Suprapubic skin (tissue), 4 donors: ENCODE measurements around the gene TAC3.

Experiments used
- POLR2A ChIP-seq, 2 donors: fragments of 450-650 bp; IDR thresholded peaks; one replicate each; pipeline ENCODE4 v1.6.1; 2017; ENCODE audit warnings: antibody characterized with exemption in 2 of 2, mild to moderate bottlenecking in 2 of 2, moderate library complexity in 2 of 2
- POLR2AphosphoS5 ChIP-seq, 3 donors: sonication (generic); formaldehyde crosslinking; IDR thresholded peaks; one replicate each; pipeline ENCODE4 v1.6.1; 2017; ENCODE audit warnings: antibody characterized with exemption in 3 of 3

- no peak for TF ChIP-seq POLR2A (IDR thresholded peaks at IDR 0.05)
- no peak for TF ChIP-seq POLR2AphosphoS5 (IDR thresholded peaks at IDR 0.05)
Measured at GRCh38 chr12:56995930-56996496, 20.3 kb downstream of the TAC3 start.
